H9 (cell line): Measurements from ENCODE around the gene LTA4H. TPM values are rescaled to one million over a fixed set of nuclear protein-coding genes. Genes with fewer than 3 reads are reported as not detected.
"Not testable (repeated sequence)": the region's sequence is repeated elsewhere in the genome, so short reads cannot be mapped to it uniquely, and the experiment has no call there.

Experiments used
- DNase-seq: peaks from one replicate; pipeline ENCODE4 v3.0.0-alpha.2; 2017
- H2AFZ ChIP-seq: one replicate; pipeline ENCODE4 v1.6.1; 2013; ENCODE audit warnings: mild to moderate bottlenecking, low read length, control low read depth, moderate library complexity
- H2AK5ac ChIP-seq: 2 replicates; pipeline ENCODE4 v1.6.1; 2013; ENCODE audit warnings: low read length, control low read depth, mixed read lengths; ENCODE audit not compliant: insufficient read length
- H2BK120ac ChIP-seq: one replicate; pipeline ENCODE4 v1.6.1; 2013; ENCODE audit warnings: low read depth, mild to moderate bottlenecking, low read length, control low read depth, inconsistent platforms; ENCODE audit not compliant: poor library complexity, severe bottlenecking
- H2BK12ac ChIP-seq: 2 replicates; pipeline ENCODE4 v1.6.1; 2013; ENCODE audit warnings: low read length, control low read depth, mixed read lengths, low read depth; ENCODE audit not compliant: insufficient read length
- H2BK15ac ChIP-seq: 2 replicates; pipeline ENCODE4 v1.6.1; 2013; ENCODE audit warnings: low read depth, low read length, control low read depth
- H2BK20ac ChIP-seq: one replicate; pipeline ENCODE4 v1.6.1; 2013; ENCODE audit warnings: low read depth, mild to moderate bottlenecking, low read length, control low read depth, inconsistent platforms; ENCODE audit not compliant: poor library complexity, severe bottlenecking
- H2BK5ac ChIP-seq: 2 replicates; pipeline ENCODE4 v1.6.1; 2013; ENCODE audit warnings: low read length, control low read depth, mixed read lengths; ENCODE audit not compliant: insufficient read length
- H3K14ac ChIP-seq: 2 replicates; pipeline ENCODE4 v1.6.1; 2013; ENCODE audit warnings: low read length, control low read depth; ENCODE audit not compliant: insufficient read depth
- H3K18ac ChIP-seq: 2 replicates; pipeline ENCODE4 v1.6.1; 2013; ENCODE audit warnings: low read depth, mild to moderate bottlenecking, mixed read lengths, low read length, control low read depth; ENCODE audit not compliant: insufficient read length
- H3K23ac ChIP-seq: 2 replicates; pipeline ENCODE4 v1.6.1; 2013; ENCODE audit warnings: low read length, control low read depth, mixed read lengths, low read depth; ENCODE audit not compliant: insufficient read length
- H3K23me2 ChIP-seq: 2 replicates; pipeline ENCODE4 v1.6.1; 2013; ENCODE audit warnings: low read depth, mild to moderate bottlenecking, mixed read lengths, low read length, control low read depth; ENCODE audit not compliant: insufficient read length, poor library complexity, severe bottlenecking
- H3K27ac ChIP-seq: 2 replicates; pipeline ENCODE4 v1.5.1; 2013; ENCODE audit warnings: low read length, control low read depth, mixed read lengths, low read depth; ENCODE audit not compliant: insufficient read length
- H3K27me3 ChIP-seq: 2 replicates; pipeline ENCODE4 v1.6.1; 2013; ENCODE audit warnings: low read length, control low read depth, inconsistent platforms; ENCODE audit not compliant: insufficient read depth
- H3K4ac ChIP-seq: 2 replicates; pipeline ENCODE4 v1.6.1; 2013; ENCODE audit warnings: low read depth, mild to moderate bottlenecking, control low read depth, inconsistent platforms, low read length, moderate library complexity
- H3K4me1 ChIP-seq: 2 replicates; pipeline ENCODE4 v1.6.1; 2013; ENCODE audit warnings: low read length, control low read depth, inconsistent platforms; ENCODE audit not compliant: insufficient read depth
- H3K4me2 ChIP-seq: 2 replicates; pipeline ENCODE4 v1.6.1; 2013; ENCODE audit warnings: low read length, control low read depth, mixed read lengths; ENCODE audit not compliant: insufficient read length, insufficient read depth
- H3K56ac ChIP-seq: 2 replicates; pipeline ENCODE4 v1.6.1; 2013; ENCODE audit warnings: low read depth, mild to moderate bottlenecking, mixed read lengths, low read length, control low read depth; ENCODE audit not compliant: insufficient read length
- H3K79me1 ChIP-seq: 2 replicates; pipeline ENCODE4 v1.6.1; 2013; ENCODE audit warnings: low read depth, mild to moderate bottlenecking, moderate library complexity, low read length, control low read depth, inconsistent platforms; ENCODE audit not compliant: insufficient read depth, poor library complexity, severe bottlenecking
- H3K79me2 ChIP-seq: 2 replicates; pipeline ENCODE4 v1.6.1; 2013; ENCODE audit warnings: low read length, control low read depth, inconsistent platforms; ENCODE audit not compliant: insufficient read depth
- H3K9ac ChIP-seq: 2 replicates; pipeline ENCODE4 v1.6.1; 2013; ENCODE audit warnings: low read length, control low read depth, mixed read lengths; ENCODE audit not compliant: insufficient read length; ENCODE audit errors: extremely low read depth
- H3K9me3 ChIP-seq: one replicate; pipeline ENCODE4 v1.6.1; 2013; ENCODE audit warnings: low read depth, low read length, inconsistent platforms; ENCODE audit not compliant: control insufficient read depth
- H3T11ph ChIP-seq: one replicate; pipeline ENCODE4 v1.6.1; 2013; ENCODE audit warnings: mild to moderate bottlenecking, low read length, control low read depth, inconsistent platforms
- H4K20me1 ChIP-seq: one replicate; pipeline ENCODE4 v1.6.1; 2013; ENCODE audit not compliant: control insufficient read depth, insufficient read length, insufficient read depth
- H4K5ac ChIP-seq: 2 replicates; pipeline ENCODE4 v1.6.1; 2013; ENCODE audit warnings: low read depth, mild to moderate bottlenecking, mixed read lengths, low read length, control low read depth; ENCODE audit not compliant: insufficient read length
- H4K8ac ChIP-seq: replicated peaks from 2 replicates; pipeline ENCODE4 v1.6.1; 2013; ENCODE audit warnings: low read length, control low read depth, mixed read lengths, low read depth; ENCODE audit not compliant: insufficient read length
- H4K91ac ChIP-seq: 2 replicates; pipeline ENCODE4 v1.6.1; 2013; ENCODE audit warnings: low read depth, mild to moderate bottlenecking, moderate library complexity, mixed read lengths, low read length, control low read depth; ENCODE audit not compliant: insufficient read length
- H3K27ac Mint-ChIP-seq, 3 experiments: 2 replicates in 2 of 3; 3 replicates in 1 of 3; pipeline ENCODE4 v1.8.0; 2020 to 2021; ENCODE audit warnings: mixed read lengths in 3 of 3, mild to moderate bottlenecking in 1 of 3, moderate library complexity in 1 of 3
- H3K27me3 Mint-ChIP-seq: 2 replicates; pipeline ENCODE4 v1.8.0; 2021; ENCODE audit warnings: low read depth, mild to moderate bottlenecking, moderate library complexity, mixed read lengths
- H3K36me3 Mint-ChIP-seq, 3 experiments: 2 replicates in 2 of 3; 3 replicates in 1 of 3; pipeline ENCODE4 v1.8.0; 2020 to 2021; ENCODE audit warnings: low read depth in 3 of 3, mixed read lengths in 3 of 3; ENCODE audit not compliant: insufficient read depth in 1 of 3
- H3K4me1 Mint-ChIP-seq, 2 experiments: 2 replicates each; pipeline ENCODE4 v1.8.0; 2020; ENCODE audit warnings: mixed read lengths in 2 of 2
- H3K4me3 Mint-ChIP-seq, 2 experiments: 2 replicates in 1 of 2; 3 replicates in 1 of 2; pipeline ENCODE4 v1.8.0; 2020 to 2021; ENCODE audit warnings: mild to moderate bottlenecking in 2 of 2, mixed read lengths in 2 of 2, moderate library complexity in 1 of 2
- H3K9me3 Mint-ChIP-seq, 2 experiments: 2 replicates in 1 of 2; 3 replicates in 1 of 2; pipeline ENCODE4 v1.8.0; 2020; ENCODE audit warnings: mild to moderate bottlenecking in 2 of 2, mixed read lengths in 2 of 2, moderate library complexity in 1 of 2
- CTCF ChIP-seq: fragments of 200-600 bp; sonication (generic); conservative IDR thresholded peaks from 3 replicates; pipeline ENCODE4 v1.8.0; 2021; ENCODE audit warnings: antibody characterized with exemption, mild to moderate bottlenecking
- WGBS: extraction: QIAGEN DNeasy Blood & Tissue Kit; methylation state at CpG from one replicate; pipeline ENCODE4 v1.1.7; 2013; ENCODE audit warnings: missing lambda C conversion rate, low lambda C conversion rate, mixed read lengths; ENCODE audit not compliant: insufficient read length; ENCODE audit errors: extremely low coverage; 5-methylcytosine and 5-hydroxymethylcytosine counted together
- total RNA-seq: library from RNA; stranded (reverse); gene quantifications from 2 replicates; pipeline ENCODE4 v1.2.1, GENCODE V29; 2021

Gene LTA4H
- total RNA-seq, 1 experiment from 2014 or later, result 144 TPM

GRCh38 chr12:95970905-95971304 is 64.5 kb downstream of the LTA4H start:
- Histone ChIP-seq H2AK5ac (no peak overlapping the region), H2BK15ac (no peak overlapping the region), H3K79me1 (no peaks in the 10 kb centered on the region), H3K4me2 (peak overlapping the region; percentile 0), H3K79me2 (no peaks in the 10 kb centered on the region), H2BK20ac (no peak overlapping the region), H3K18ac (no peak overlapping the region), H3K14ac (no peak overlapping the region), H4K20me1 (no peaks in the 10 kb centered on the region), H3K9ac (no peak overlapping the region), H4K8ac (no peak overlapping the region), H3K4me1 (no peaks in the 10 kb centered on the region; the same call in 1 of the 2 replicates), H3K9me3 (no peaks in the 10 kb centered on the region), H2BK120ac (no peak overlapping the region), H3K27me3 (no peaks in the 10 kb centered on the region), H3T11ph (no peak overlapping the region), H3K23me2 (no peaks in the 10 kb centered on the region), H2BK5ac (no peak overlapping the region), H3K23ac (no peak overlapping the region), H2AFZ (no peak overlapping the region), H2BK12ac (no peak overlapping the region), H3K56ac (no peak overlapping the region), H3K27ac (no peak overlapping the region), H4K5ac (no peak overlapping the region), H4K91ac (no peak overlapping the region), H3K4ac (no peak overlapping the region)
- peak; percentile 89 for DNase-seq
- Mint-ChIP-seq H3K4me3 (peak overlapping the region in 1 of 2 experiments; percentile 10; a peak in 1 of 5 replicates), H3K27ac (peak overlapping the region in 2 of 3 experiments; percentile 62 to 80; a peak in 4 of 7 replicates), H3K36me3 (peaks cover 0 to 11% (median 6%) of the 10 kb centered on the region in 3 experiments; a peak in 5 of 7 replicates), H3K9me3 (peaks cover 6 to 7% of the 10 kb centered on the region in 2 experiments; a peak in 4 of 5 replicates), H3K4me1 (peaks cover 18 to 27% of the 10 kb centered on the region in 2 experiments), H3K27me3 (no peaks in the 10 kb centered on the region)
- TF ChIP-seq CTCF, result no peak
- no CpG with 5 or more reads among the region's 7 CpGs for WGBS

- H3K79me2 ChIP-seq, H3K4ac ChIP-seq, DNase-seq, H2BK15ac ChIP-seq, H3K4me2 ChIP-seq, H3K4me3 Mint-ChIP-seq, H3T11ph ChIP-seq, H3K27me3 ChIP-seq, H2BK5ac ChIP-seq, H3K4me1 ChIP-seq, H3K27me3 Mint-ChIP-seq, H3K27ac Mint-ChIP-seq, H2BK20ac ChIP-seq, H3K23ac ChIP-seq, H3K27ac ChIP-seq, H2BK12ac ChIP-seq, H4K5ac ChIP-seq, H4K8ac ChIP-seq, H4K20me1 ChIP-seq, H3K79me1 ChIP-seq, H3K18ac ChIP-seq, H3K9me3 Mint-ChIP-seq, H4K91ac ChIP-seq, H3K23me2 ChIP-seq, H2AFZ ChIP-seq, H3K56ac ChIP-seq, H3K9ac ChIP-seq, H2BK120ac ChIP-seq, H3K9me3 ChIP-seq, H3K14ac ChIP-seq, H2AK5ac ChIP-seq: not testable (repeated sequence)
- no CpG with 5 or more reads among the region's 28 CpGs for WGBS
- H3K4me1 Mint-ChIP-seq, result peaks cover 18 to 27% of the 10 kb centered on the region in 2 experiments
- peaks cover 0 to 11% (median 6%) of the 10 kb centered on the region in 3 experiments; a peak in 5 of 7 replicates for H3K36me3 Mint-ChIP-seq
Observed at GRCh38 chr12:95969116-95969515, 66.3 kb downstream of the LTA4H start.
